ENCODE results near the gene TXNRD2.

GRCh38 chr22:19892257-19892879 lies 49.2 kb downstream of the TXNRD2 start:
- TF ChIP-seq CTCF (conservative IDR thresholded peaks at IDR 0.05), result no peak
- no peak for TF ChIP-seq ZFX (IDR thresholded peaks at IDR 0.05)

All from C4-2B (cell line).